HEK293 (cell line): ENCODE results near the gene SPATA33.

Experiments
- BCL11B ChIP-seq: fragments of 450-650 bp; formaldehyde crosslinking; IDR thresholded peaks from 2 replicates; pipeline ENCODE4 v1.5.1; 2016; ENCODE audit warnings: low read depth, missing biosample characterization, missing genetic modification characterization
- ELK4 ChIP-seq: IDR thresholded peaks from 2 replicates; pipeline ENCODE4 v1.6.1; 2011; ENCODE audit warnings: mild to moderate bottlenecking, low read depth, low read length, borderline replicate concordance
- GLIS1 ChIP-seq: fragments of 450-650 bp; formaldehyde crosslinking; IDR thresholded peaks from 2 replicates; pipeline ENCODE4 v1.5.1; 2016; ENCODE audit warnings: missing biosample characterization, missing genetic modification characterization
- KLF1 ChIP-seq: fragments of 450-650 bp; formaldehyde crosslinking; IDR thresholded peaks from 2 replicates; pipeline ENCODE4 v1.5.1; 2016; ENCODE audit warnings: missing biosample characterization, missing genetic modification characterization
- KLF10 ChIP-seq: fragments of 450-650 bp; IDR thresholded peaks from 2 replicates; pipeline ENCODE4 v1.5.1; 2018; ENCODE audit warnings: missing biosample characterization, mild to moderate bottlenecking, missing genetic modification characterization
- PRDM1 ChIP-seq: fragments of 450-650 bp; formaldehyde crosslinking; IDR thresholded peaks from 2 replicates; pipeline ENCODE4; 2016; ENCODE audit warnings: missing biosample characterization, missing genetic modification characterization
- PRDM4 ChIP-seq: fragments of 450-650 bp; formaldehyde crosslinking; IDR thresholded peaks from 2 replicates; pipeline ENCODE4 v1.5.1; 2017; ENCODE audit warnings: missing biosample characterization, missing genetic modification characterization
- REPIN1 ChIP-seq: fragments of 450-650 bp; formaldehyde crosslinking; IDR thresholded peaks from 2 replicates; pipeline ENCODE4 v1.5.1; 2017; ENCODE audit warnings: missing biosample characterization, missing genetic modification characterization, low read depth
- SP3 ChIP-seq: fragments of 450-650 bp; formaldehyde crosslinking; IDR thresholded peaks from 2 replicates; pipeline ENCODE4 v1.5.1; 2016; ENCODE audit warnings: missing biosample characterization, missing genetic modification characterization
- ZBTB1 ChIP-seq: fragments of 450-650 bp; formaldehyde crosslinking; IDR thresholded peaks from 2 replicates; pipeline ENCODE4 v1.5.1; 2016; ENCODE audit warnings: missing biosample characterization, missing genetic modification characterization
- ZBTB26 ChIP-seq: fragments of 450-650 bp; formaldehyde crosslinking; optimal IDR thresholded peaks from 2 replicates; pipeline ENCODE3; 2016; ENCODE audit warnings: missing biosample characterization, mild to moderate bottlenecking, missing genetic modification characterization
- ZNF138 ChIP-seq: fragments of 450-650 bp; formaldehyde crosslinking; IDR thresholded peaks from 2 replicates; pipeline ENCODE4 v1.5.1; 2016; ENCODE audit warnings: missing biosample characterization, missing genetic modification characterization, borderline replicate concordance
- ZNF140 ChIP-seq: fragments of 450-650 bp; formaldehyde crosslinking; IDR thresholded peaks from 2 replicates; pipeline ENCODE4 v1.5.1; 2016; ENCODE audit warnings: missing biosample characterization, missing genetic modification characterization
- ZNF157 ChIP-seq: fragments of 450-650 bp; formaldehyde crosslinking; IDR thresholded peaks from 2 replicates; pipeline ENCODE4 v1.5.1; 2016; ENCODE audit warnings: missing biosample characterization, missing genetic modification characterization
- ZNF184 ChIP-seq: fragments of 450-650 bp; IDR thresholded peaks from 2 replicates; pipeline ENCODE4 v1.5.1; 2018; ENCODE audit warnings: missing biosample characterization, mild to moderate bottlenecking, missing genetic modification characterization
- ZNF223 ChIP-seq: fragments of 450-650 bp; formaldehyde crosslinking; IDR thresholded peaks from 2 replicates; pipeline ENCODE4 v1.5.1; 2016; ENCODE audit warnings: missing biosample characterization, missing genetic modification characterization
- ZNF362 ChIP-seq: fragments of 450-650 bp; formaldehyde crosslinking; IDR thresholded peaks from 2 replicates; pipeline ENCODE4 v1.5.1; 2016; ENCODE audit warnings: missing biosample characterization, missing genetic modification characterization
- ZNF48 ChIP-seq: fragments of 450-650 bp; formaldehyde crosslinking; IDR thresholded peaks from 2 replicates; pipeline ENCODE4 v1.5.1; 2016; ENCODE audit warnings: missing biosample characterization, missing genetic modification characterization
- ZNF501 ChIP-seq: fragments of 450-650 bp; formaldehyde crosslinking; IDR thresholded peaks from 2 replicates; pipeline ENCODE4 v1.5.1; 2016; ENCODE audit warnings: missing biosample characterization, missing genetic modification characterization
- ZNF624 ChIP-seq: fragments of 450-650 bp; formaldehyde crosslinking; IDR thresholded peaks from 2 replicates; pipeline ENCODE4 v1.5.1; 2017; ENCODE audit warnings: missing biosample characterization, missing genetic modification characterization
- ZNF660 ChIP-seq: fragments of 450-650 bp; IDR thresholded peaks from 2 replicates; pipeline ENCODE4 v1.5.1; 2018; ENCODE audit warnings: missing biosample characterization, mild to moderate bottlenecking, missing genetic modification characterization
- ZNF701 ChIP-seq: fragments of 450-650 bp; formaldehyde crosslinking; IDR thresholded peaks from 2 replicates; pipeline ENCODE4 v1.5.1; 2016; ENCODE audit warnings: missing biosample characterization, missing genetic modification characterization
- ZNF768 ChIP-seq: fragments of 450-650 bp; formaldehyde crosslinking; IDR thresholded peaks from 2 replicates; pipeline ENCODE4 v1.5.1; 2018; ENCODE audit warnings: missing biosample characterization, mild to moderate bottlenecking, missing genetic modification characterization
- ZNF791 ChIP-seq: fragments of 450-650 bp; formaldehyde crosslinking; IDR thresholded peaks from 2 replicates; pipeline ENCODE4 v1.5.1; 2016; ENCODE audit warnings: missing biosample characterization, missing genetic modification characterization
- ZSCAN16 ChIP-seq: fragments of 450-650 bp; formaldehyde crosslinking; IDR thresholded peaks from 2 replicates; pipeline ENCODE4 v1.5.1; 2016; ENCODE audit warnings: missing biosample characterization, missing genetic modification characterization
- TF ChIP-seq, protein P1 (sequence below): fragments of 450-650 bp; formaldehyde crosslinking; IDR thresholded peaks from 2 replicates; pipeline ENCODE4 v1.5.1; 2017; ENCODE audit warnings: missing biosample characterization, mild to moderate bottlenecking, missing genetic modification characterization, moderate library complexity
- TF ChIP-seq, protein P2 (sequence below): fragments of 450-650 bp; formaldehyde crosslinking; IDR thresholded peaks from 2 replicates; pipeline ENCODE4 v1.5.1; 2016; ENCODE audit warnings: missing biosample characterization, missing genetic modification characterization

SPATA33 gene

GRCh38 chr16:89700100-89700648 lies 42.5 kb downstream of the SPATA33 start (continued):
- TF ChIP-seq, protein P1, sequence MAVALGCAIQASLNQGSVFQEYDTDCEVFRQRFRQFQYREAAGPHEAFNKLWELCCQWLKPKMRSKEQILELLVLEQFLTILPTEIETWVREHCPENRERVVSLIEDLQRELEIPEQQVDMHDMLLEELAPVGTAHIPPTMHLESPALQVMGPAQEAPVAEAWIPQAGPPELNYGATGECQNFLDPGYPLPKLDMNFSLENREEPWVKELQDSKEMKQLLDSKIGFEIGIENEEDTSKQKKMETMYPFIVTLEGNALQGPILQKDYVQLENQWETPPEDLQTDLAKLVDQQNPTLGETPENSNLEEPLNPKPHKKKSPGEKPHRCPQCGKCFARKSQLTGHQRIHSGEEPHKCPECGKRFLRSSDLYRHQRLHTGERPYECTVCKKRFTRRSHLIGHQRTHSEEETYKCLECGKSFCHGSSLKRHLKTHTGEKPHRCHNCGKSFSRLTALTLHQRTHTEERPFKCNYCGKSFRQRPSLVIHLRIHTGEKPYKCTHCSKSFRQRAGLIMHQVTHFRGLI, result no peak
- TF ChIP-seq ZNF184 (tag by site-specific recombination) (no peak), ZNF701 (tag by site-specific recombination) (no peak), SP3 (tag by site-specific recombination) (peak; percentile 86), ZBTB1 (tag by site-specific recombination) (no peak), ZNF501 (tag by site-specific recombination) (no peak), GLIS1 (tag by site-specific recombination) (peak; percentile 82), KLF10 (tag by site-specific recombination) (peak; percentile 96), ELK4 (no peak), ZNF138 (no peak), ZSCAN16 (tag by site-specific recombination) (no peak), BCL11B (tag by site-specific recombination) (peak; percentile 61; the same call in 1 of the 2 replicates), REPIN1 (tag by site-specific recombination) (no peak), ZNF660 (tag by site-specific recombination) (no peak), ZNF223 (tag by site-specific recombination) (no peak), ZNF624 (no peak), PRDM4 (peak; percentile 40; the same call in 1 of the 2 replicates), ZNF791 (no peak), ZBTB26 (no peak), ZNF157 (tag by site-specific recombination) (no peak), ZNF362 (tag by site-specific recombination) (no peak), PRDM1 (tag by site-specific recombination) (peak; percentile 82), ZNF768 (no peak), ZNF140 (tag by site-specific recombination) (no peak), ZNF48 (no peak), KLF1 (tag by site-specific recombination) (peak; percentile 86)
- TF ChIP-seq, protein P2, sequence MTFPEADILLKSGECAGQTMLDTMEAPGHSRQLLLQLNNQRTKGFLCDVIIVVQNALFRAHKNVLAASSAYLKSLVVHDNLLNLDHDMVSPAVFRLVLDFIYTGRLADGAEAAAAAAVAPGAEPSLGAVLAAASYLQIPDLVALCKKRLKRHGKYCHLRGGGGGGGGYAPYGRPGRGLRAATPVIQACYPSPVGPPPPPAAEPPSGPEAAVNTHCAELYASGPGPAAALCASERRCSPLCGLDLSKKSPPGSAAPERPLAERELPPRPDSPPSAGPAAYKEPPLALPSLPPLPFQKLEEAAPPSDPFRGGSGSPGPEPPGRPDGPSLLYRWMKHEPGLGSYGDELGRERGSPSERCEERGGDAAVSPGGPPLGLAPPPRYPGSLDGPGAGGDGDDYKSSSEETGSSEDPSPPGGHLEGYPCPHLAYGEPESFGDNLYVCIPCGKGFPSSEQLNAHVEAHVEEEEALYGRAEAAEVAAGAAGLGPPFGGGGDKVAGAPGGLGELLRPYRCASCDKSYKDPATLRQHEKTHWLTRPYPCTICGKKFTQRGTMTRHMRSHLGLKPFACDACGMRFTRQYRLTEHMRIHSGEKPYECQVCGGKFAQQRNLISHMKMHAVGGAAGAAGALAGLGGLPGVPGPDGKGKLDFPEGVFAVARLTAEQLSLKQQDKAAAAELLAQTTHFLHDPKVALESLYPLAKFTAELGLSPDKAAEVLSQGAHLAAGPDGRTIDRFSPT (tag by site-specific recombination), result peak; percentile 87
